Spleen (tissue), 7 donors: ENCODE results near the gene GSG1L.

Experiments
- POLR2A ChIP-seq, 3 donors: fragments of 450-650 bp; IDR thresholded peaks; one replicate each; pipeline ENCODE4 v1.5.1; 2017; ENCODE audit warnings: antibody characterized with exemption in 3 of 3, mild to moderate bottlenecking in 1 of 3
- POLR2AphosphoS5 ChIP-seq, 3 donors: sonication (generic); formaldehyde crosslinking; IDR thresholded peaks; one replicate each; pipeline ENCODE4 v1.5.1; 2017; ENCODE audit warnings: antibody characterized with exemption in 3 of 3
- TF ChIP-seq, protein P1 (sequence below), 11 experiments: fragments of 200-600 bp in 7 of 11; fragments of 450-650 bp in 4 of 11; sonication (generic) in 4 of 11; IDR thresholded peaks in 8 of 11; conservative IDR thresholded peaks in 3 of 11; 1 replicate in 7 of 11; 2 replicates in 4 of 11; pipeline versions ENCODE4 v1.4.0 to v1.8.0; 2016 to 2021; ENCODE audit warnings: antibody characterized with exemption in 11 of 11, inconsistent platforms in 4 of 11, mild to moderate bottlenecking in 1 of 11
- donor health status: DM: no; HTN: no; CAD: no; lungs with moderate emphysema.
- donor health status: DM: no; HTN: no; CAD: no.
- donor health status: DM: no; HTN: no; CAD: no.

DNA sequence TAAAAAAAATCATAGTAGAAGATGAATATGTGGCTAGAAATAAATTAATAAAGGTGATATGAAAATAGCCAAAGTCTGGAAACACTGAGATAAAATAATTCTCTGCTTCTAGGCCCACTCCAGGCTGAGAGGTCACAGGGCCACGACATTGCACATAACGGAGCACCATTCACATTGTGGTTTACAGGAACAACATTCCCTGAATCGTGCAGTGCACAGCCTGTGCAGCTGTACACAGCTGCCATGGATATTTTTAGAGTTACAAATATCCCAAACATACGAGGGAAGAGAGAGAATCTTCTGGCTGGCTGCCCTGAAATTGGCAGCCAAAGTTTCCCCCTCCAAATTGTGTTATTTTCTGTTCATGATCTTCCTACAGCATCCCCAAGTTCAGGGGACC lies 68.8 kb downstream of the GSG1L start:
- TF ChIP-seq, protein P1, sequence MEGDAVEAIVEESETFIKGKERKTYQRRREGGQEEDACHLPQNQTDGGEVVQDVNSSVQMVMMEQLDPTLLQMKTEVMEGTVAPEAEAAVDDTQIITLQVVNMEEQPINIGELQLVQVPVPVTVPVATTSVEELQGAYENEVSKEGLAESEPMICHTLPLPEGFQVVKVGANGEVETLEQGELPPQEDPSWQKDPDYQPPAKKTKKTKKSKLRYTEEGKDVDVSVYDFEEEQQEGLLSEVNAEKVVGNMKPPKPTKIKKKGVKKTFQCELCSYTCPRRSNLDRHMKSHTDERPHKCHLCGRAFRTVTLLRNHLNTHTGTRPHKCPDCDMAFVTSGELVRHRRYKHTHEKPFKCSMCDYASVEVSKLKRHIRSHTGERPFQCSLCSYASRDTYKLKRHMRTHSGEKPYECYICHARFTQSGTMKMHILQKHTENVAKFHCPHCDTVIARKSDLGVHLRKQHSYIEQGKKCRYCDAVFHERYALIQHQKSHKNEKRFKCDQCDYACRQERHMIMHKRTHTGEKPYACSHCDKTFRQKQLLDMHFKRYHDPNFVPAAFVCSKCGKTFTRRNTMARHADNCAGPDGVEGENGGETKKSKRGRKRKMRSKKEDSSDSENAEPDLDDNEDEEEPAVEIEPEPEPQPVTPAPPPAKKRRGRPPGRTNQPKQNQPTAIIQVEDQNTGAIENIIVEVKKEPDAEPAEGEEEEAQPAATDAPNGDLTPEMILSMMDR (IDR thresholded peaks at IDR 0.05 in 8 of 11, conservative IDR thresholded peaks at IDR 0.05 in 3 of 11), result no peak
- TF ChIP-seq POLR2A (IDR thresholded peaks at IDR 0.05) (no peak), POLR2AphosphoS5 (IDR thresholded peaks at IDR 0.05) (no peak)
